ENCODE results near the gene COL7A1. TPM values are rescaled to one million over a fixed set of nuclear protein-coding genes. Genes with fewer than 3 reads are reported as not detected.
A peak's percentile ranks its signal among the peaks of the same experiment; 100 is the strongest.

COL7A1 gene
- total RNA-seq (2016; rRNA removed; fragmentation: Illumina TruSeq; extraction: Trizol), result 0.55 and 2.7 TPM in 2 replicates
- 0.09 and 0.30 TPM in 2 replicates for total RNA-seq (2016; cell fraction: cytosol; rRNA removed; fragmentation: Illumina TruSeq; extraction: Trizol; ENCODE audit: low read depth)
- 0.46 and 3.8 TPM in 2 replicates for total RNA-seq (2016; cell fraction: insoluble cytoplasmic fraction; rRNA removed; fragmentation: Illumina TruSeq; extraction: Trizol)
- 0.40 and 0.41 TPM in 2 replicates for total RNA-seq (2016; cell fraction: membrane; rRNA removed; fragmentation: Illumina TruSeq; extraction: Trizol)
- total RNA-seq (2016; cell fraction: nucleus; rRNA removed; fragmentation: Illumina TruSeq; extraction: Trizol), result 3.5 and 6.0 TPM in 2 replicates
- 11.7 and 18.1 TPM in 2 replicates for polyA plus RNA-seq (2011; rRNA removed)
- 1.7 and 1.9 TPM in 2 replicates for polyA plus RNA-seq (2011; cell fraction: cytosol; rRNA removed)
- polyA plus RNA-seq (2011; cell fraction: nucleus; rRNA removed), result 238 and 263 TPM in 2 replicates
- polyA plus RNA-seq (2012), result 19.3 and 24.8 TPM in 2 replicates
- polyA plus RNA-seq (2016; cell fraction: cytosol; fragmentation: Illumina TruSeq; extraction: Trizol; ENCODE audit: low read depth), result 0.10 TPM in 1 of 2 replicates, not detected in the other
- 0.54 and 0.62 TPM in 2 replicates for polyA plus RNA-seq (2016; cell fraction: insoluble cytoplasmic fraction; fragmentation: Illumina TruSeq; extraction: Trizol; ENCODE audit: low read depth)
- 0.23 and 0.29 TPM in 2 replicates for polyA plus RNA-seq (2016; cell fraction: membrane; fragmentation: Illumina TruSeq; extraction: Trizol; ENCODE audit: low read depth)
- 20.6 and 20.8 TPM in 2 replicates for polyA plus RNA-seq (2016; cell fraction: nucleus; fragmentation: Illumina TruSeq; extraction: Trizol; ENCODE audit: insufficient read depth, low read depth)
- 7.3 and 44.5 TPM in 2 replicates for polyA minus RNA-seq (2011; rRNA and poly(A)+ RNA removed; ENCODE audit: low replicate concordance)
- 1.4 and 2.4 TPM in 2 replicates for polyA minus RNA-seq (2011; cell fraction: cytosol; rRNA and poly(A)+ RNA removed)
- polyA minus RNA-seq (2011; cell fraction: nucleus; rRNA and poly(A)+ RNA removed), result 12.9 and 14.3 TPM in 2 replicates
- Bru-seq, nascent RNA, result percentile 33 among the genes with signal in this experiment
- BruChase-seq, experiment 1, labeled RNA remaining after a 6-hour chase, result percentile 52 among the genes with signal in this experiment
- percentile 42 among the genes with signal in this experiment for BruChase-seq, experiment 2, labeled RNA remaining after a 2-hour chase
- long read RNA-seq, experiment 1, partial matches to known transcripts, result 1 of 1 reads
- long read RNA-seq, experiment 1, other reads (novel, unspliced or antisense), result 0 of 1 reads
- long read RNA-seq, experiment 2, result 0 reads

DNA sequence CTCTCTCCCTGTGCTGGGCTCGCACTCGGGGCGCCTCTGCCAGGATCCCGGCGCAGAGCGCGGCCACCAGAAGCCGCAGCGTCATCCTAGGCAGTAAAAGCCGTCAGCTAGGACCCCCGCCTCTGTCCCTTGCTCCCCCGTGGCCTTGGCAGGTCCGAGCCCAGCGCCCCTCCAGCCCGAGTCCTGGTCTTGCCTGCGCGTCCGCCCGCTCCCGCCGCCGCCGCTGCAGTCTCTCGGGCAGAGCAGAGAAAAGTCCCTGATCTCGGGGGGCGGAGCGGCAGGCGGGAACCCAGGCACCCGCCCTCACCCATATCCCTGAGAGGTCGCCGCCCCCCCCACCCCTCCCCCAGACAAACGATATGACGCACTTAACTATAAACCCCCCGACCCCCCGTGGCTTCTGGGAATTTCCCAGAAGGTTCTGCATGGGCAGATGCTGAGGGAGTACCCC is at the start of gene COL7A1:
TSS of gene COL7A1 (minus strand) at position 255 of the 451 bp plus-strand sequence. CDS start at position 85, 170 bp downstream.
- H3K27ac ChIP-seq (ENCODE audit: extremely low read length, insufficient read depth, low read length), result no peak within 1 kb of the TSS
- no TSS peak for BruUV-seq (replicated peaks)
- H2AFZ ChIP-seq (ENCODE audit: low read length), result no peak within 1 kb of the TSS
- ChIA-PET POLR2A (interaction anchor here (1.0 to 1.3 kb wide), 2 partner anchors 29 to 40 kb away, joined by 3 to 4 read pairs; partner anchors contain the start of gene SLC26A6), CTCF (ENCODE audit: low intra/inter-chr PET ratio, low total read pairs) (no interaction called here)
- no peaks in the 10 kb centered on the region for H3K27me3 ChIP-seq (ENCODE audit: control insufficient read depth in 1 of 2, insufficient read depth in 2 of 2, low read length in 2 of 2)
- in situ Hi-C loops (cut with HindIII; ENCODE audit: extremely low pct_ligation_motif_present, low pct_unique_long_range_greater_than_20kb), result no loop called here
- peaks cover 10 to 24% of the 10 kb centered on the region in 2 experiments; a peak in 4 of 5 replicates for H3K36me3 ChIP-seq (replicated peaks in 1 of 2; ENCODE audit: control insufficient read depth in 1 of 2, insufficient read depth in 2 of 2, low read length in 2 of 2)
- no peak for FAIRE-seq
- peak within 1 kb of the TSS; percentile 43; the same call in 1 of the 2 replicates for H3K9ac ChIP-seq (ENCODE audit: insufficient read depth, low read depth, low read length)
- intact Hi-C loops (cut with micrococcal nuclease; ENCODE audit: unreplicated experiment), result no loop called here
- no peaks in the 10 kb centered on the region for H3K79me2 ChIP-seq (ENCODE audit: insufficient read depth, low read length)
- H3K4me2 ChIP-seq (ENCODE audit: low read depth, low read length), result peak within 1 kb of the TSS; percentile 75
- TF ChIP-seq HNRNPK (IDR thresholded peaks at IDR 0.05; ENCODE audit: low read depth, low read length, poor library complexity, severe bottlenecking) (peak; percentile 50), NRL (CRISPR knock-in tag; IDR thresholded peaks at IDR 0.05; ENCODE audit: borderline replicate concordance) (no peak), KDM2A (CRISPR knock-in tag; IDR thresholded peaks at IDR 0.05; ENCODE audit: borderline replicate concordance, low read depth) (peak; percentile 18; the same call in 1 of the 2 replicates)
- TF ChIP-seq, protein P1, sequence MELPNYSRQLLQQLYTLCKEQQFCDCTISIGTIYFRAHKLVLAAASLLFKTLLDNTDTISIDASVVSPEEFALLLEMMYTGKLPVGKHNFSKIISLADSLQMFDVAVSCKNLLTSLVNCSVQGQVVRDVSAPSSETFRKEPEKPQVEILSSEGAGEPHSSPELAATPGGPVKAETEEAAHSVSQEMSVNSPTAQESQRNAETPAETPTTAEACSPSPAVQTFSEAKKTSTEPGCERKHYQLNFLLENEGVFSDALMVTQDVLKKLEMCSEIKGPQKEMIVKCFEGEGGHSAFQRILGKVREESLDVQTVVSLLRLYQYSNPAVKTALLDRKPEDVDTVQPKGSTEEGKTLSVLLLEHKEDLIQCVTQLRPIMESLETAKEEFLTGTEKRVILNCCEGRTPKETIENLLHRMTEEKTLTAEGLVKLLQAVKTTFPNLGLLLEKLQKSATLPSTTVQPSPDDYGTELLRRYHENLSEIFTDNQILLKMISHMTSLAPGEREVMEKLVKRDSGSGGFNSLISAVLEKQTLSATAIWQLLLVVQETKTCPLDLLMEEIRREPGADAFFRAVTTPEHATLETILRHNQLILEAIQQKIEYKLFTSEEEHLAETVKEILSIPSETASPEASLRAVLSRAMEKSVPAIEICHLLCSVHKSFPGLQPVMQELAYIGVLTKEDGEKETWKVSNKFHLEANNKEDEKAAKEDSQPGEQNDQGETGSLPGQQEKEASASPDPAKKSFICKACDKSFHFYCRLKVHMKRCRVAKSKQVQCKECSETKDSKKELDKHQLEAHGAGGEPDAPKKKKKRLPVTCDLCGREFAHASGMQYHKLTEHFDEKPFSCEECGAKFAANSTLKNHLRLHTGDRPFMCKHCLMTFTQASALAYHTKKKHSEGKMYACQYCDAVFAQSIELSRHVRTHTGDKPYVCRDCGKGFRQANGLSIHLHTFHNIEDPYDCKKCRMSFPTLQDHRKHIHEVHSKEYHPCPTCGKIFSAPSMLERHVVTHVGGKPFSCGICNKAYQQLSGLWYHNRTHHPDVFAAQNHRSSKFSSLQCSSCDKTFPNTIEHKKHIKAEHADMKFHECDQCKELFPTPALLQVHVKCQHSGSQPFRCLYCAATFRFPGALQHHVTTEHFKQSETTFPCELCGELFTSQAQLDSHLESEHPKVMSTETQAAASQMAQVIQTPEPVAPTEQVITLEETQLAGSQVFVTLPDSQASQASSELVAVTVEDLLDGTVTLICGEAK (IDR thresholded peaks at IDR 0.05), result no peak
- TF ChIP-seq, protein P1 (CRISPR knock-in tag; IDR thresholded peaks at IDR 0.05), result no peak
- 0 out of 2 replicates have a peak, but pooled peaks cover 8% of the 10 kb centered on the region for H4K20me1 ChIP-seq (ENCODE audit: insufficient read depth, low read length)
- H3K4me1 ChIP-seq (ENCODE audit: insufficient read depth, low read length), result peaks cover 39% of the 10 kb centered on the region
- no peak for DNase-seq (ENCODE audit: low spot score)
- H3K9me3 ChIP-seq (ENCODE audit: low read length), result no peaks in the 10 kb centered on the region
- ATAC-seq, result peak; percentile 9
- 45% methylated on average over 29 of the region's 35 CpGs for WGBS (ENCODE audit: low lambda C conversion rate)
- peak within 1 kb of the TSS; percentile 15 to 57 (median 40); a peak in 4 of 6 replicates for H3K4me3 ChIP-seq (replicated peaks in 1 of 3; ENCODE audit: insufficient read depth in 1 of 3, low read depth in 2 of 3, low read length in 3 of 3)

Data from HepG2 (cell line).